Stomach smooth muscle (tissue), 2 donors: ENCODE data around the gene DRD4.

Source experiments
- H3K27ac ChIP-seq: one replicate; pipeline ENCODE4 v1.7.0; 2013; ENCODE audit warnings: mild to moderate bottlenecking, low read length, inconsistent platforms
- H3K27me3 ChIP-seq, 2 donors: one replicate each; pipeline ENCODE4 v1.7.0; 2013; ENCODE audit warnings: low read length in 2 of 2; ENCODE audit not compliant: insufficient read depth in 2 of 2, control insufficient read depth in 1 of 2
- H3K36me3 ChIP-seq, 2 donors: one replicate each; pipeline ENCODE4 v1.7.0; 2013; ENCODE audit warnings: low read length in 2 of 2; ENCODE audit not compliant: control insufficient read depth in 2 of 2, insufficient read depth in 2 of 2
- H3K4me1 ChIP-seq: one replicate; pipeline ENCODE4 v1.7.0; 2013; ENCODE audit warnings: low read length; ENCODE audit not compliant: control insufficient read depth, insufficient read depth
- H3K4me3 ChIP-seq, 2 donors: one replicate each; pipeline ENCODE4 v1.7.0; 2013; ENCODE audit warnings: low read length in 2 of 2
- H3K9ac ChIP-seq, 2 donors: one replicate each; pipeline ENCODE4 v1.7.0; 2013; ENCODE audit warnings: low read length in 2 of 2, mild to moderate bottlenecking in 1 of 2
- H3K9me3 ChIP-seq, 2 donors: one replicate each; pipeline ENCODE4 v1.7.0; 2013; ENCODE audit warnings: low read length in 2 of 2; ENCODE audit not compliant: control insufficient read depth in 2 of 2
- donor health status: healthy.
- donor health status: Pancreatic carcinoma.

The DRD4 gene

GRCh38 chr11:598005-598680 is 38.9 kb upstream of the DRD4 start:
- no peaks in the 10 kb centered on the region for H3K27me3 ChIP-seq
- no peak overlapping the region for H3K4me3 ChIP-seq
- no peak overlapping the region for H3K9ac ChIP-seq
- peaks cover 48 to 62% of the 10 kb centered on the region in 2 donors for H3K36me3 ChIP-seq
- no peak overlapping the region for H3K27ac ChIP-seq
- H3K4me1 ChIP-seq = no peaks in the 10 kb centered on the region
- no peaks in the 10 kb centered on the region for H3K9me3 ChIP-seq

DNA sequence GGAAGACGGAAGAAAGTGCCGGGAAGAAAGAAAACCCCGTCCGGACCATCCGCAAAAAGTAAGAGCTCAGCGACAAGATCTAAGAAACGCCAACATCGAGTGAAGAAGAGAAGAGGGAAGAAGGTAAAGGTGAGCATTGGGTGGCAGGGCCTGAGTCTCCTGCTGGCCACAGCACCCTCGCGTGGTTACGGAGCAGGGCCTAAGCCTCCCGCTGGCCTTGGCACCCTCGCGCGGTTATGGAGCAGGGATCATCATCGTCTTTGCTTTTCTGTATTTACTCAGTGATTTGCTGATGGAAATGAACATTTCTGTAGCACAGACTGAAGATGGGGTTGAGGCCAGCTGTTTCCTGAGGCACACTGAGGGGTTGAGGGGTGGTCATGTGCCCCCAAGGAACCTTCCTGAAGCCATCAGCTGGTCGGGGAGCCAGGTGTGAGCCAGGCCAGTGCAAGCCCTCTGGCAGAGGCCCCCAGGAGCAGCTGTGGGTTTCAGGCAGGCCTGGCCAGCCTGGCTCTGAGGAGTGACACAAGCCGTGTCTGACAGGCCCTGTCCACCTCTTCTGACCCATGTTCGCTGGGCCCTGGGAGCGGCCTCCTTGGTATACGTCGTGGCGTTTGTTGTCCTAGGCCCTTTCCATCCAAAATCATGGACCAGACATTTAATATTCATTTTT is 35.4 kb upstream of the DRD4 start:
- peaks cover 9% of the 10 kb centered on the region for H3K4me1 ChIP-seq
- H3K27me3 ChIP-seq = no peaks in the 10 kb centered on the region
- H3K27ac ChIP-seq = no peak overlapping the region
- H3K9ac ChIP-seq = no peak overlapping the region
- no peaks in the 10 kb centered on the region for H3K9me3 ChIP-seq
- H3K4me3 ChIP-seq = no peak overlapping the region
- H3K36me3 ChIP-seq = peaks cover 44 to 63% of the 10 kb centered on the region in 2 donors

GRCh38 chr11:603154-603553 is 33.9 kb upstream of the DRD4 start:
- Histone ChIP-seq H3K4me1 (peaks cover 9% of the 10 kb centered on the region), H3K36me3 (peaks cover 43 to 61% of the 10 kb centered on the region in 2 donors), H3K27me3 (no peaks in the 10 kb centered on the region), H3K4me3 (no peak overlapping the region), H3K9me3 (no peaks in the 10 kb centered on the region), H3K9ac (no peak overlapping the region), H3K27ac (no peak overlapping the region)

- Histone ChIP-seq H3K27ac (no peak overlapping the region), H3K4me1 (peaks cover 9% of the 10 kb centered on the region), H3K9me3 (no peaks in the 10 kb centered on the region), H3K27me3 (no peaks in the 10 kb centered on the region), H3K4me3 (no peak overlapping the region), H3K36me3 (peaks cover 39 to 50% of the 10 kb centered on the region in 2 donors), H3K9ac (no peak overlapping the region)
These were observed 31.6 kb upstream of the DRD4 start for GRCh38 chr11:605286-606129.

DNA sequence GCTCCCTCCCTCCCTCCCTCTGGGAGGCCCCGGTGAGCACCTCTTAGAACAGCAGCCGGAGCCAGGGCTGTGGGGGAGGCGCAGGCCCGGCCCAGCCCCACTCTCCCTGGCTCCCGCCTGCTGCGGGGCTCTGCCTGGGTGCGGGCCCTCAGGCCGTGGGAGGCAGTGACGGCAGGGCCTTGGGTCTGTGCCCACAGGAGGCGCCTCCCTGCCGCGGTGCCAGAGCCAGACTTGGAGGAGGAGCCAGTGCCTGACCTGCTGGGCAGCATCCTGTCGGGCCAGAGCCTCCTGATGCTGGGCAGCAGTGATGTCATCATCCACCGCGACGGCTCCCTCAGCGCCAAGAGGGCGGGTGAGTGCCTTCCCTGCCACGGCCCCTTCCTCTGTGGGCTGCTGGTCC is 30.8 kb upstream of the DRD4 start:
- no peaks in the 10 kb centered on the region for H3K9me3 ChIP-seq
- peaks cover 46 to 52% of the 10 kb centered on the region in 2 donors for H3K36me3 ChIP-seq
- H3K4me1 ChIP-seq = peaks cover 9% of the 10 kb centered on the region
- H3K9ac ChIP-seq = no peak overlapping the region
- peak overlapping the region; percentile 62 for H3K27ac ChIP-seq
- no peak overlapping the region for H3K4me3 ChIP-seq
- H3K27me3 ChIP-seq = no peaks in the 10 kb centered on the region

DNA sequence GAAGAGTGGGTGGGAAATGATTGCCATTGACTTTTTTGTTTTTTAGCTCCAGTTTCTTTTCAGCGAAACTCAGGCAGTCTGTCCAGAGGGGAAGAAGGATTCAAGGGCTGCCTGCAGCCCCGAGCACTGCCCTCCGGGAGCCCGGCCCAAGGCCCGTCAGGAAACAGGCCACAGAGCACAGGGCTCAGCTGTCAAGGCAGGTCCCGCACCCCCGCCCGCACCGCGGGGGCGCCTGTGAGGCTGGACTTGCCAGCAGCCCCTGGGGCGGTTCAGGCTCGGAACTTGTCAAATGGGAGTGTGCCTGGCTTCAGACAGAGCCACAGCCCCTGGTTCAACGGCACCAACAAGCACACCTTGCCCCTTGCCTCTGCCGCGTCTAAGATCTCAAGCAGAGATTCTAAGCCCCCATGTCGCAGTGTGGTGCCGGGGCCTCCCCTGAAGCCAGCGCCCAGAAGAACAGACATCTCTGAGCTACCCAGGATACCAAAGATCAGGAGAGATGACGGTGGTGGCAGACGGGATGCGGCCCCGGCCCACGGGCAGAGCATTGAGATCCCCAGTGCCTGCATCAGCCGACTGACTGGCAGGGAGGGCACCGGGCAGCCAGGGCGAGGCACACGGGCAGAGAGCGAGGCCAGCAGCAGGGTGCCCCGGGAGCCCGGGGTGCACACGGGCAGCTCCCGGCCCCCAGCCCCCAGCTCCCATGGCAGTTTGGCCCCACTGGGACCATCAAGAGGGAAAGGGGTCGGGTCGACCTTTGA is 29.9 kb upstream of the DRD4 start:
- Histone ChIP-seq H3K9me3 (no peaks in the 10 kb centered on the region), H3K9ac (no peak overlapping the region), H3K27ac (peak overlapping the region; percentile 62), H3K4me3 (no peak overlapping the region), H3K27me3 (no peaks in the 10 kb centered on the region), H3K4me1 (peaks cover 9% of the 10 kb centered on the region), H3K36me3 (peaks cover 42 to 46% of the 10 kb centered on the region in 2 donors)

DNA sequence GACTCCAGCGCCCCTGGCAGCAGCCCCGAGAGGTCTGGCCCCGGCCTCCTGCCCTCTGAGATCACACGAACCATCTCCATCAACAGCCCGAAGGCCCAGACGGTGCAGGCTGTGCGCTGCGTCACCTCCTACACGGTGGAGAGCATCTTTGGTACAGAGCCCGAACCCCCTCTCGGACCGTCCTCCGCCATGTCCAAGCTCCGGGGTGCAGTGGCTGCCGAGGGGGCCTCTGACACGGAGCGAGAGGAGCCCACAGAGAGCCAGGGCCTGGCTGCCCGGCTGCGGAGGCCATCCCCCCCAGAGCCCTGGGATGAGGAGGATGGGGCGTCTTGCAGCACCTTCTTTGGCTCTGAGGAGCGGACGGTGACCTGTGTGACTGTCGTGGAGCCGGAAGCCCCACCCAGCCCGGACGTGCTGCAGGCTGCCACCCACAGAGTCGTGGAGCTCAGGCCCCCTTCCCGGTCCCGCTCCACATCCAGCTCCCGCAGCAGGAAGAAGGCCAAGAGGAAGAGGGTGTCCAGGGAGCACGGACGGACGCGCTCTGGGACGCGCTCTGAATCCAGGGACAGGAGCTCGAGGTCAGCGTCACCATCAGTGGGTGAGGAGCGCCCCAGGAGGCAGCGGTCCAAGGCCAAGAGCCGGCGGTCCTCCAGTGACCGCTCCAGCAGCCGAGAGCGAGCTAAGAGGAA is 29.0 kb upstream of the DRD4 start:
- H3K9ac ChIP-seq = no peak overlapping the region
- no peak overlapping the region for H3K4me3 ChIP-seq
- H3K9me3 ChIP-seq = no peaks in the 10 kb centered on the region
- H3K27me3 ChIP-seq = no peaks in the 10 kb centered on the region
- H3K4me1 ChIP-seq = peaks cover 9% of the 10 kb centered on the region
- H3K27ac ChIP-seq = no peak overlapping the region
- peaks cover 48% of the 10 kb centered on the region in 2 donors for H3K36me3 ChIP-seq

DNA sequence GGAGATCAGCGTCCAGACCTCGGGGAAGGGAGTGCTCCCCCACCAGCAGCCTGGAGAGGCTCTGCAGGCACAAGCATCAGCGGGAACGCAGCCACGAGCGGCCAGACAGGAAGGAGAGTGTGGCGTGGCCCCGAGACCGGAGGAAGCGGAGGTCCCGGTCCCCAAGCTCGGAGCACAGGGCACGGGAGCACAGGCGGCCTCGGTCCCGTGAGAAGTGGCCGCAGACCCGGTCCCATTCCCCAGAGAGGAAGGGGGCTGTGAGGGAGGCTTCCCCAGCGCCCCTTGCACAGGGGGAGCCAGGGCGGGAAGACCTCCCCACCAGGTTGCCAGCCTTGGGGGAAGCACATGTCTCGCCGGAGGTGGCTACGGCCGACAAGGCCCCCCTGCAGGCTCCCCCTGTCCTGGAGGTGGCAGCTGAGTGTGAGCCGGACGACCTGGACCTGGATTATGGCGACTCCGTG is 28.2 kb upstream of the DRD4 start:
- no peak overlapping the region for H3K4me3 ChIP-seq
- H3K9ac ChIP-seq = no peak overlapping the region
- H3K36me3 ChIP-seq = peaks cover 43 to 46% of the 10 kb centered on the region in 2 donors
- peaks cover 9% of the 10 kb centered on the region for H3K4me1 ChIP-seq
- no peak overlapping the region for H3K27ac ChIP-seq
- H3K9me3 ChIP-seq = no peaks in the 10 kb centered on the region
- no peaks in the 10 kb centered on the region for H3K27me3 ChIP-seq

- Histone ChIP-seq H3K9me3 (no peaks in the 10 kb centered on the region), H3K27me3 (no peaks in the 10 kb centered on the region), H3K36me3 (peaks cover 40 to 43% of the 10 kb centered on the region in 2 donors), H3K4me3 (no peak overlapping the region), H3K27ac (no peak overlapping the region), H3K4me1 (peaks cover 10% of the 10 kb centered on the region), H3K9ac (no peak overlapping the region)
These were observed 27.7 kb upstream of the DRD4 start for GRCh38 chr11:609341-609811.
